GM19328 (cell line): Measurements from ENCODE around the gene CA6.
"Not testable (repeated sequence)": the region's sequence is repeated elsewhere in the genome, so short reads cannot be mapped to it uniquely, and the experiment has no call there.

Experiments used
- ATAC-seq: cut with Tn5 transposase; IDR thresholded peaks from one replicate; pipeline ENCODE4 v1.9.1; 2021; ENCODE audit warnings: mild to moderate bottlenecking, moderate library complexity; ENCODE audit not compliant: unreplicated experiment

Gene CA6

GRCh38 chr1:9004031-9004699 lies 58.5 kb downstream of the CA6 start:
- no peak for ATAC-seq

GRCh38 chr1:9004700-9005394 lies 59.2 kb downstream of the CA6 start:
- no peak for ATAC-seq

DNA sequence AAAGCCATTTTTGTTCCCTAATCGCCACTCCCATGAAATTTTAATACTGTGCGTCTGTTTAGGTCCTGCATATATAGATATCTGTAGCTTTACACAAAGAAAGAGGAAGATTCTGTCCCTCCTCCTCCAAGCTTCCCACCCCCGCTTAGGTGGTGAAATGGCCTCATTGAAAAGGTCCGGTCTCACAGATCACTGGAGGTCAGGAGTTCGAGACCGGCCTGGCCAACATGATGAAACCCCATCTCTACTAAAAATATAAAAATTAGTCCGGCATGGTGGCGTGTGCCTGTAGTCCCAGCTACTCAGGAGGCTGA lies 59.7 kb downstream of the CA6 start:
- no peak for ATAC-seq

- no peak for ATAC-seq
Observed at GRCh38 chr1:9006956-9007615, 61.4 kb downstream of the CA6 start.

DNA sequence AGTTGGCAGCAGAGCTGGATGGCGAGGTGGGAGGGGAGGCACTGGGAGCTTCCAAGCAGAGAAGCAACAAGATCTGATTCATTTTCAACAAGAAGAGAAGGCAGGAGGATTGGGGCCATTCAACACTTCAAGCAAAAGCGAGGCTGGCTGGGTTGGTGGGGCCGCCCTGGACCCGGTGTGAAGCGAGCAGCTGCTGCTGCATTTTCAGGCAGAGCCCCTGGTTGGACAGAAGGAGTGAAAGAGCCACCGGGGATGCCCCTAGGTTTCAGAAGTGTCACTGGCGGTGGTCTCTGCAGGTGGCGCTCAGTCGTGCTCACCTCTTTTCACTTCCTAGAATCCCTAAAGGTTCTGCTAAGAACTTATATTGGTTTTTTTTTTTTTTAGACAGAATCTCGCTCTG lies 62.6 kb downstream of the CA6 start:
- no peak for ATAC-seq

- no peak for ATAC-seq
Observed at GRCh38 chr1:9009438-9010370, 64.0 kb downstream of the CA6 start.

GRCh38 chr1:9010781-9011323 lies 65.2 kb downstream of the CA6 start:
- no peak for ATAC-seq

GRCh38 chr1:9013819-9014218 lies 68.2 kb downstream of the CA6 start:
- no peak for ATAC-seq

DNA sequence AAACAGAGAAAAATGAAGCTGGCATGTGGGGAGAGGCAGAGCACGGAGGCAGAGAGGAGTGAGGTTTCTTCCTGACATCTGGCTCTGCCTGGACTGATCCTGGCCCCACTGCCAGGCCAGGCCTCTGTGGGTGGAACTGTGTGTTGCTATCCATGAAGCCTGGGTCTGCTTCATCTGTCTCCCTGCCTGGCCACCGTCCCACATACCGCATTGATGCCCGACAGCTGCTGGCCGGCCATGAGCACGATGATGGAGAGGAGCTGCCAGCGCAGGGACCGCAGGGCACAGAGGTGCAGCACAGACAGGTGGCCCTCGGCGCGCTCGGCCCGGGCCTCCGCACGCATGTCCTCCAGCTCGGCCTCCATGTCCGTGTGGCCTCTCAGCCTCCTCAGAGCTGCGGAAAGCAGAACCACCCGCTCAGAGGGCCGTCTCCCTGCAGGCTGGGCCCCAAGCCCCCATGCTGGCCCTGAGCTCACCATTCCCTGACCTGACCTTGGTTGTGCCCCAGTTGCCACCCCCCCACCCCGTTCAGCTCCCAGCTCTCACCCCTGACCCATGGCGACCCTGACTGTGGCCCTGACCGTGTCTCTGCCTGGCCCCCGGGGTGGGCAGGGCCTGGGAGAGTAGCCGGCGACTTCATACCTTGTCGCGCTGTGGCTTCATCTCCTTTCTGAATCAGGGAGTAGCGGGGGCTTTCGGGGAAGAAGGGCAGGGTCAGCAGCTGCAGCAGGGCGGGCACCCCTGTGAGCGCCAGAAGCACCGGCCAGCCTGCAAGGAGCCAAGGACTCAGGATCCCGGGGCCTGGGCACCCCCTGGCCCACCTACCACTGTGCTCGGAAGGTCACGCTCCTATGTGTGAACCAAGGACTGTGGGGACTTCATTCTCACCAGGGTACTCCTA lies 69.1 kb downstream of the CA6 start:
- no peak for ATAC-seq

GRCh38 chr1:9016455-9016854 lies 70.8 kb downstream of the CA6 start:
- ATAC-seq, result no peak

- no peak for ATAC-seq
Observed at GRCh38 chr1:9018333-9018732, 72.7 kb downstream of the CA6 start.

DNA sequence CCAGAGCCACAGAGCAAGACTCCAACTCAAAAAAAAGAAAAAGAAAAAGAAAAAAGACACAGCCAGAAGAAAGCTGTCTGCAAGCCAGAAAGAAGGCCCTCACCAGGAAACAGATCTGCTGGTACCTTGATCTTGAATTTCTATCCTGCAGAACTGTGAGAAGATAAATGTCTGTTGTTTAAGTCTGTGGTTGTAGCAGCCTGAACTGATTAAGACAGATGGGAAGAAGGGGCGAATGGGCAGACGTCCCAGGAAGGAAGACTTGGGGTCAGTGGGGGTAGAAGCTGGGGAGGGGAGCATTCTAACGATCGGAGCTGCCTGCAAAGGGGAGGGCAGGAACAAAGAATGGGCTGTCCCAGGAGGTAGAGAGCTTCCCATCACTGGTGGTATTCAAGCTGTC lies 74.2 kb downstream of the CA6 start:
- ATAC-seq, result no peak

DNA sequence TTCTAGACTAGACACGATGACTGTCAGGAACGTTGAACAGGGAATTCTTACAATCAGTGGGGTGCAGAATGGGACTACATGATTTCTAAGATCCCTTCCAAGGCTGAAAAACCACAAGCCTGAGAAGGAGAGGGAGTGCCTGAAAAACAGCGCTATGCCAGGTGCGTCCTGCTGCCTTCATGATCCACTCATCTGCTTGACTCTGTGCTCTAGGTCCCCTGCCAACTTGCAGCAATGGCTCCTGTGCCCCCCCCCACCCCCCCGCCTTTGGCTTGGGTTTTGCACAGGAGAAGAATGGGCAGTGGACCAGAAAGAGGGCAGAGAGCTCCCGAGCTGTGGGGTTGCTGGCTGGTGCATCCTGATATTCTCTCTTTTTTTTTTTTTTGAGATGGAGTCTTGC lies 74.6 kb downstream of the CA6 start:
- ATAC-seq, result no peak

DNA sequence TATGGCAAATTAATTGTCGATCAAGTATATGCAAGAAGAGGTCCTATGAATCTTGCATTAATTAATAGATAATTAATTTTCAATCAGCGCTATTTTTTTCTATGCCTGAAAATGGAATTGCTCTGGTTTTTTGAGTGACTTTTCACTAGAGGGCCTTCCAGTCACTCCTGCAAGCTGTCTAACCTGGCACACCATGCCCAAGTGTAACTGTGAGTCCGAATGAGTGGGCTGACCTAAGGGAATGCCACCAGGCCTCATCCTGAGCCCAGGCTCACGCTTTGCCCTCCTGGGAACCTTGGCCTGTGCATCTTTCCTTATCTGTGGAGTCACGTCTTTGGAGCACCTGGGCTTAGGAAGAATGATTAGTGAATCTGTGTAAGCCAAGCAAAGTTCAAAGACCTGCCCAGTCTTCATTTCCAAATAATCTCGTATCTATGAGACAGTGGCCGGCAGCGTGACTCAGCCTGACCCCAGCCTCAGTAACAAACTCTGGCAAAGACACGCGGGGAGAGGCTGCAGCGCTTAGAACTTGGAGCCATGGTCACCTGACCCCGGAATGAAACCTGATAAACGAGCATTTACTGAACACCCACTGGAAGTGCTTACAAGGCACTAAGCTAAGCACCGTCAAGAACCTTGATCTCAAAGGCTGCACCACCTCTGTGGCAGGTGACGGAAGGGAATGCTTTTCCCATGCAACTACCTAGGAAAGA lies 76.5 kb downstream of the CA6 start:
- ATAC-seq, result not testable (repeated sequence)

DNA sequence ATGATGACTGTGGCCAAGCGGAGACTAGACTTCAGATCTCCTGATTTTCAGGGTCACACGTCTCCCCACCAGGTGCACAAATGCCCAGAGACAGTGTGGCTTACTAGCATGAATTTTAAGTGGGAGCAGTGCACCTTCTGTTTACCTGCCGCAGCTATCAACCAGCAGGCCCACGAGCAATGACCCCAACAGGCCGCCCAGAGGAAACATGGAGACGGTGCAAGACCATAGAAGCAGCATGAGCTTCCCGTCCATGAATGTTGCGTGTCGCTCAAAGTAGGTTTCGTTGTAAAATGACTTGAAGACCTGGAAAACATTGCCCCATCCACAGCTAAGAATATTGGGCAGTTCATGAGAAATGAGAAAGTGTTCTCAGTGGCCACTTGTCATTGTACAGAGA lies 77.1 kb downstream of the CA6 start:
- no peak for ATAC-seq
